Measurements from ENCODE around the gene OXSR1. TPM values are rescaled to one million over a fixed set of nuclear protein-coding genes. Genes with fewer than 3 reads are reported as not detected.

Gene OXSR1
- total RNA-seq, 1 donor from 2014 or later = 32.7 TPM

DNA sequence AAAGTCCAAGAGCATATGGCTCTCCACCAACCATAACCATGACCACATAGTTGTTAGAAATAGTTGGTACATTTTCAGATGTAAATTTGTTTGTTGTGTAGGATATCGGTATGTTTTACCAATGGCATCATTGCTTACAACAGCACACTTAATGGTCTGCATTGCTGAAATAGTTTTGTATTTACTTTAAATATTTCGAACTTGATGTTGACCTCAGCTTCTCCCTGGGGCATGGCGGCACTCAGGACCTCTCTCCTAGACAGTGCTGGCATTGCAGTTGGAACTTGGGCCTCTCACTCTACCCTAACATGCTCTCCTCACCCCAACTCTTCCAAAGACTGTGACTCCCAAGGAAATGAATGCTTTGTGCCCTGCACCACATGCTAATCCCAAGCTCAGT lies 105.3 kb downstream of the OXSR1 start:
- no peak for ATAC-seq
- intact Hi-C loops (cut with DNase I) = no loop called here
- H3K4me3 ChIP-seq = no peak overlapping the region

DNA sequence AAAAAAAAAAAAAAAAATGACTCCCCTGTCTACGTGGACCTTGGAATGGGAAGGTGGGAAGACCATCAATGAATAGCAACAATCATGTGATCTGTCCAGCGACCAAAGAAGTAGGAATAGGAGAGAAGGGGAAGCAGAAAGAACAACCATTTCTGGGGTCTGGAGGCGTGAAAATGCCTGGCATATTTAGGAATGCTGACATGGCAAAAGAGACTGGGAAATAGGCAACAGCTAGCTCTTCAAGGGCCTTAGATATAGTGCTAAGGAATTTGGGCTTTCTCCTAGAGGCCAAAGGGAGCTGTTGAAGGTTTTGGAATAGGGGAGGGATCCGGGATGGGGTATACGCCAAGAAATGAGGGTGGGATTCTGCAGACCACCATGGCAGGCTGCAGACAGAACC lies 106.2 kb downstream of the OXSR1 start:
- DNase-seq (no peak), ATAC-seq (no peak)
- Histone ChIP-seq H3K27ac (no peak overlapping the region), H3K27me3 (no peaks in the 10 kb centered on the region), H3K4me1 (no peaks in the 10 kb centered on the region), H3K9me3 (no peaks in the 10 kb centered on the region), H3K36me3 (no peaks in the 10 kb centered on the region), H3K4me3 (no peak overlapping the region)
- TF ChIP-seq, protein P1, sequence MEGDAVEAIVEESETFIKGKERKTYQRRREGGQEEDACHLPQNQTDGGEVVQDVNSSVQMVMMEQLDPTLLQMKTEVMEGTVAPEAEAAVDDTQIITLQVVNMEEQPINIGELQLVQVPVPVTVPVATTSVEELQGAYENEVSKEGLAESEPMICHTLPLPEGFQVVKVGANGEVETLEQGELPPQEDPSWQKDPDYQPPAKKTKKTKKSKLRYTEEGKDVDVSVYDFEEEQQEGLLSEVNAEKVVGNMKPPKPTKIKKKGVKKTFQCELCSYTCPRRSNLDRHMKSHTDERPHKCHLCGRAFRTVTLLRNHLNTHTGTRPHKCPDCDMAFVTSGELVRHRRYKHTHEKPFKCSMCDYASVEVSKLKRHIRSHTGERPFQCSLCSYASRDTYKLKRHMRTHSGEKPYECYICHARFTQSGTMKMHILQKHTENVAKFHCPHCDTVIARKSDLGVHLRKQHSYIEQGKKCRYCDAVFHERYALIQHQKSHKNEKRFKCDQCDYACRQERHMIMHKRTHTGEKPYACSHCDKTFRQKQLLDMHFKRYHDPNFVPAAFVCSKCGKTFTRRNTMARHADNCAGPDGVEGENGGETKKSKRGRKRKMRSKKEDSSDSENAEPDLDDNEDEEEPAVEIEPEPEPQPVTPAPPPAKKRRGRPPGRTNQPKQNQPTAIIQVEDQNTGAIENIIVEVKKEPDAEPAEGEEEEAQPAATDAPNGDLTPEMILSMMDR (IDR thresholded peaks at IDR 0.05) = no peak
- intact Hi-C loops (cut with DNase I) = no loop called here

More for the DNA sequence above, 105.3 kb downstream of the OXSR1 start:
- DNase-seq = no peak
- H3K9me3 ChIP-seq = no peaks in the 10 kb centered on the region
- H3K36me3 ChIP-seq = no peaks in the 10 kb centered on the region
- no peaks in the 10 kb centered on the region for H3K4me1 ChIP-seq
- TF ChIP-seq, protein P1 (IDR thresholded peaks at IDR 0.05) = no peak
- no peaks in the 10 kb centered on the region for H3K27me3 ChIP-seq
- no peak overlapping the region for H3K27ac ChIP-seq

DNA sequence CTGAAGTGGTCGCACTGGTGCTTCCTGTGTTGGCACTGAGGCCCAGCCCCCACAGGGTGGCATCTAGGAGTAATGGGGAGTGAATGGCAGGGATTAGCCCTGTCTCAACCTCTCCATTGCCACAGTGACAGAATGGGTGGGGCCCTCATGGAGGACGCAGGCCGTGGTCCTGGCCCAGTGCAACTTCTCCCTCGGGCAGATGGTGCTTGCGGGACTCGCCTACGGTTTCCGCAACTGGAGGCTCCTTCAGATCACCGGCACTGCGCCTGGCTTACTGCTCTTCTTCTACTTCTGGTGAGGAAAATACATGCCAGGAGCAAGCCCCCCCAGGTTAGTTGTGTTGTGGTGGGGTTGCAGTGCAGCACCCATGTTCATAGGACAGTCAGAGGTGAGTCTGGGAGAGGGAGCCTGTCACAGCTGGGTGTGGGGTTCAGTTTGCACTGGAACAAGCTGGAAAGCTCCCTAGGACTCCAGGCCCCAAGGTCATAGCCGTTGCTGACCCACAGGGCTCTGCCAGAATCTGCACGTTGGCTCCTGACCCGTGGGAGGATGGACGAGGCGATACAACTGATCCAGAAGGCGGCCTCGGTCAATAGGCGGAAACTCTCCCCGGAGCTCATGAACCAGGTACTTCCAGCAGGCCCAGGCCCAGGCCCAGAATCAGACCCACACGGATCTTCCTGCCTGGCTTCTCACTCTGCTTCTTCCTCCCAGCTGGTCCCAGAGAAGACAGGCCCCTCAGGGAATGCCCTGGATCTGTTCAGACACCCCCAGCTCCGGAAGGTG lies 109.7 kb downstream of the OXSR1 start:
- DNase-seq = no peak

GRCh38 chr3:38275658-38276057 lies 110.3 kb downstream of the OXSR1 start:
- TF ChIP-seq, protein P1 (IDR thresholded peaks at IDR 0.05) = no peak
- Histone ChIP-seq H3K4me3 (no peak overlapping the region), H3K36me3 (no peaks in the 10 kb centered on the region), H3K4me1 (no peaks in the 10 kb centered on the region), H3K9me3 (no peaks in the 10 kb centered on the region), H3K27me3 (no peaks in the 10 kb centered on the region), H3K27ac (no peak overlapping the region)
- intact Hi-C loops (cut with DNase I) = no loop called here
- ATAC-seq (no peak), DNase-seq (no peak)

More for the DNA sequence above, 109.7 kb downstream of the OXSR1 start:
- Histone ChIP-seq H3K4me3 (no peak overlapping the region), H3K27ac (no peak overlapping the region), H3K9me3 (no peaks in the 10 kb centered on the region), H3K4me1 (no peaks in the 10 kb centered on the region), H3K27me3 (no peaks in the 10 kb centered on the region), H3K36me3 (no peaks in the 10 kb centered on the region)
- TF ChIP-seq, protein P1 (IDR thresholded peaks at IDR 0.05) = no peak
- ATAC-seq = no peak
- intact Hi-C loops (cut with DNase I) = no loop called here

GRCh38 chr3:38276081-38276916 lies 111.0 kb downstream of the OXSR1 start:
- no peaks in the 10 kb centered on the region for H3K27me3 ChIP-seq
- intact Hi-C loops (cut with DNase I) = no loop called here

More at GRCh38 chr3:38276081-38276916, 111.0 kb downstream of the OXSR1 start:
- Histone ChIP-seq H3K4me1 (no peaks in the 10 kb centered on the region), H3K4me3 (no peak overlapping the region), H3K9me3 (no peaks in the 10 kb centered on the region), H3K27ac (no peak overlapping the region), H3K36me3 (no peaks in the 10 kb centered on the region)
- no peak for DNase-seq
- TF ChIP-seq, protein P1 (IDR thresholded peaks at IDR 0.05) = no peak
- no peak for ATAC-seq
